HG03565 (cell line): ENCODE data around the gene POU2F1.
"Not testable (repeated sequence)": the region's sequence is repeated elsewhere in the genome, so short reads cannot be mapped to it uniquely, and the experiment has no call there.

ENCODE experiments used
- ATAC-seq: cut with Tn5 transposase; IDR thresholded peaks from one replicate; pipeline ENCODE4 v1.9.1; 2021; ENCODE audit warnings: mild to moderate bottlenecking, moderate library complexity; ENCODE audit not compliant: unreplicated experiment

Gene POU2F1

DNA sequence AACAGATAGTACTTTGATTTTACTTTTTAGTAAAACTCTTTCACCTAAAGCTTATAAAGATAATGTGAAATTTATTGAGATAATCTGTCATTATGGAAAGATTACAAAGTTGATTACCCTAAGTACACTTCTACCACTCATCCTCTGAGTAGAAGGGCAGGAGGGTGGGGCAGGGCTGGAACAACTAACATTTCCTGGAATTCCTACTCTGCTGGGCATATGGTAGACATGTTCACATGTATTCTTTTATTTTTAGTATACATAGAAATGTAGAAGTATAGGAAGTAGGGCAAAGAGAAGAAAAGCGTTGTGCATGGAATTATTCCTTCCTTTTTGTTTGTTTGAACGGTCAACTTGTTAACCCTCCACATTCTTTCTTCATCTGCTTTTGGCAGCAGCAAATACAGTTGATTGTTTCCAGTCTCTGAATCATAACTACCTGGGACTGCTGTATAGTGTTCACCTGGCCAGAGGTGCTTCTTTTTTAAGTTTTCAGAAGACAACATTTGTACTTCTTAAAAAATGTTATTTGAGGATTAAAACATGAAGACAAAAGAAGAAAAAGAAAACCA lies 85.1 kb downstream of the POU2F1 start:
- no peak for ATAC-seq

DNA sequence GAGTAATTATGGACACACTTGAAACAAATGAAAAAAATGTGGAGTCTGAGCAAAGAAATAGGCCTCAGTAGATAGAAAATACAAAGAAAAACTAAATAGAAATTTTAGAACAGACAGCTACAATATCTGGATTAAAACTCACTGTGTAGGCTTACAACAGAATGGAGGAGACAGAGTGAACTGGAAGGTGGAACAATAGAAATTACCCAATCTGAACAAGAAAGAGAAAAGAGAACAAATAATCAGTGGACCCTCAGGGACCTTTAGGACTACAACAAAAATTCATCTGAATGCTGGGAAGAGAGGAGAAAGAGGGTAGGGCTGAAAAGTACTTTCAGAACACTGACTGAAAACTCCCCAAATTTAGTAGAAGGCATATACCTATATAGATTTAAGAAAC lies 90.0 kb downstream of the POU2F1 start:
- ATAC-seq, result no peak

DNA sequence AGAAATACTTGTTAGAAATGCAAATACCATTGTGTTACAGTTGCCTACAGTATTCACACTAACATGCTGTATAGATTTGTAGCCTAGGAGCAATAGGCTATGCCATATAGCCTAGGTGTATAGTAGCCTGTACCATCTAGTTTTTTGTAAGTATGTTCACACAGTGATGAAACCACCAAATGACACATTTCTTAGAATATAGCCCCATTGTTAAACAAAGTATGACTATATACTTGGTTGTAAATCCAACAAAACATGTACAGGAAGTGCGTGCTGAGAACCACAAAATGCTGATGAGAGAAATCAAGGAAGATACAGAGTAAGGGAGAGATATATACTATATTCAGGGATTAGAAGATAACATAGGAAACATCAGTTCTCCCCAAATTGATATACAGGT lies 92.2 kb downstream of the POU2F1 start:
- ATAC-seq, result no peak

DNA sequence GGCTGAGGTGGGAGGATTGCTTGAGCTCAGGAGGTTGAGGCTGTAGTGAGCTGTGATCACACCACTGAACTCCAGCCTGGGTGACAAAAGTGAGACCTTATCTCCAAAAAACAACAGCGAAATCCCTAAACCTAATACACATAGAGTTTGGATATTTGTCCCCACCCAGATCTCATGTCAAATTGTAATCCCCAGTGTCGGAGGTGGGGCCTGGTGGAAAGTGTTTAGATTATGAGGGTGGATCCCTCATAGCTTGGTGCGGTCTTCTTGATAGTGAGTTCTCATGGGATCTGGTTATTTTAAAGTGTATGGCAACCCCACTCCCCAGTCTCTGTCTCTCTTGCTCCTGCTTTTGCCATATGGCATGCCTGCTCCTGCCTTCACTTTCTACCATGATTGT lies 94.0 kb downstream of the POU2F1 start:
- no peak for ATAC-seq

DNA sequence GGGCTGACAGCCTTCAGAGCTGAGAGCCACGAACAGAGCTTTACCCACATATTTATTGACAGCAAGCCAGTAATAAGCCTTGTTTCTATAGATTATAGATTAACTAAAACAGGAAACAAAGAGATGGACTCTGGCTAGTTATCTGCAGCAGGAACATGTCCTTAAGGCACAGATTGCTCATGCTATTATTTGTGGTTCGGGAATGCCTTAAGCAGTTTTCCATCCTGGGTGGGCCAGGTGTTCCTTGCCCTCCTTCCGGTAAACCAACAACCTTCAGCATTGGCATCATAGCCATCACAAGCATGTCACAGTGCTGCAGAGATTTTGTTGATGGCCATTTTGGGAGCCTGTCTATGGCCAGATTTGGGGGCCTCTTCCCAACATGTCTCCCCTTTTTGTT lies 96.8 kb downstream of the POU2F1 start:
- no peak for ATAC-seq

DNA sequence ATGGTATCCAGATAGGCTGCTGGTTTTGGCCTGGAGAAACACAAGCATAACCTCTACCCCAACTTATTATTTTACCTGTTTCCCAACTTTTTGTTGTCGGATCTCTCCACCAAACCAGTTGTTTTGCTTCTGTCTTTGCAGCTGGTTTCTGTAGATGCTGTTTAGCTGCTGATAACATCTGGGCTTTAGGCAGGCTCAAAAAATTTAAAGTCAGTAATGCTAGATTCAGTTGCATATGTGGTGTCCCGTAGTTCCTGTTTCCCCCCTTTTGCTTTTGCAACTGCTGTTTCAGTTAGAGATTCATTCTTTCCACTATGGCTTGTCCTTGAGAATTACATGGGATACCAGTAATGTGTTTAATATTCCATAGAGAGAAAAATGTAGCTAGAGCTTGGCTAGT lies 98.5 kb downstream of the POU2F1 start:
- not testable (repeated sequence) for ATAC-seq

DNA sequence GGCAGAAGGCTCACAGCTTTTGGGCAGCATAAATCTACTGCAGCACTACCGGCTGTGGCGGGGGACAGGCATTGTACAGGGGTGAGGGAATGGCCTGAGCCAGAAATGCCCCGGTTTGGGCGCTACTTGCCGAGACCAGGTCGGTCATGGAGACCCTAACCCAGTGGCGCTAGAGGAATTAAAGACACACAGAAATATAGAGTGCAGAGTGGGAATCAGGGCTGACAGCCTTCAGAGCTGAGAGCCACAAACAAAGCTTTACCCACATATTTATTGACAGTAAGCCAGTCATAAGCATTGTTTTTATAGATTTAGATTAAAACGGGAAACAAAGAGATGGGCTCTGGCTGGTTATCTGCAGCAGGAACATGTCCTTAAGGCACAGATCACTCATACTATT lies 101.8 kb downstream of the POU2F1 start:
- no peak for ATAC-seq

DNA sequence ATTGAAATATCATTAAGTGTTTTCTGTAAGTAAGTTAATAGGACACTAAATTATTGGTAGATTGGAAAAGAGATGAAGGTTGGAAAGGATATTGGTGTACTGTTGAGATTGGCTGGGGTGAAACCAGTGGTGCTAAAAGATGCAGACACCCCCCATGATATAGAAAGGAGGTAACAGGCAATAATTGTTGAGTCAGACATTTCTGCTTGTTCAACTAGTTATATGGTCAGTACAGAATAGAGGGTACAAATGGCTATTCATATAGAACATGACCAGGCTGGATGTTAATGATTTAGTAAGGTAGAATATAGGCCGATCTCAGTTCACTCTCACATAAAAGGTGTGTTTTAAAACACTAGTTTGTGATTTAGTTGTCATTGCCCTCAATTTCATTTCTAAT lies 104.5 kb downstream of the POU2F1 start:
- ATAC-seq, result no peak

DNA sequence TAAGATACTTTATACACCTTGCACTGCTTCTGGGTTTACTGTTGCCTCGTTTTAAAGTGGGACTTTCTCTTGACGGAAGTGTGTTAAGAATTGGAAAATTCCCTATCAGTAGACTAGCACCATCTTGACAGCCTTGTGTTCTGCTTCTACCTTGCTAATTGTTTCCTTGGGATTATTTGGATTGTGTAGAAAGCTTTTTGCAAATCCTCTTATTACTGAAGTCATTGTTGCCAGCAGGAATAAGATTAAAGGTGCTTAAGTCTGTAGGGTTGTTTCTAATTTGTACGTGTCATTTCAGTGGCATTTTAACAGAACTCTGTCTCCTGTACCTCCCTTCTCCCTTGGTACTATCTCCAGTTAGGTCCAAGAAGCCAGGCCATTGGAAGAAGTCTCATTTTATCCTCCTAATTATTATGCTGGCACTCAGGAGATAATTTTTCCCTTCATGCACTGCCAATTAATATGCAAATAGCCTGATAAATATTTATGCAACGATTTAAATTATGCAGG lies 107.7 kb downstream of the POU2F1 start:
- no peak for ATAC-seq

DNA sequence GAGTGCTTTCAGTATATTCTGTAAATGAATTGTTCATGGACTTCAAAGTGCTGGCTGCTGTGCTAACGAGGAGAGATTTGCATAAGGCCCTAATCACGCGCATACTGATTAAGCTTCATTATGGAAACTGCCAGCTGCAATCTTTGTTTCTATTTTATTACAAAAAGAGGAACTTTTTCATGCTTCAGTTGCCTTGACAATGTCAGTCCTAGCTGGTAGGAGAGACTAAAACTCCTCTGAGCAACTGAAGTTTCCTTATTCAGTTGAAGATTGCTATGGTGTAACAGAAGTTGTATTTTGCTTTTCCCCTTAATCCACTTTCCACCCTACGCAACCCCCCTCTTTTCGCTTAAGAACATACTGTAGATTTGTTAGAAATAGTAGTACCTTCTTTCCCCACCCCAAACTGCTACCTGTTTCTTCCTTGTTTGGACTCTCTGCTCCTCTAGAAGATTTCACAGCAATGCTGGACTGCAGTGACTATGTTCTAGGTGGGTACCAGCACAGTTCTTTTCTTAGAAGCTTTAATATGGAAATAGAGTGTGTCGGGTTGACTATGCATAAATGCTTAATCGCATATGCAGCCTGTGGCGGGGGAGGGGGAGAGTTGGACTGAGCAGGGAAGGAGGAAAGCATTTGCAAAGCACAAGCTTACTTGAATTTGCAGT lies 108.3 kb downstream of the POU2F1 start:
- ATAC-seq, result peak; percentile 56

DNA sequence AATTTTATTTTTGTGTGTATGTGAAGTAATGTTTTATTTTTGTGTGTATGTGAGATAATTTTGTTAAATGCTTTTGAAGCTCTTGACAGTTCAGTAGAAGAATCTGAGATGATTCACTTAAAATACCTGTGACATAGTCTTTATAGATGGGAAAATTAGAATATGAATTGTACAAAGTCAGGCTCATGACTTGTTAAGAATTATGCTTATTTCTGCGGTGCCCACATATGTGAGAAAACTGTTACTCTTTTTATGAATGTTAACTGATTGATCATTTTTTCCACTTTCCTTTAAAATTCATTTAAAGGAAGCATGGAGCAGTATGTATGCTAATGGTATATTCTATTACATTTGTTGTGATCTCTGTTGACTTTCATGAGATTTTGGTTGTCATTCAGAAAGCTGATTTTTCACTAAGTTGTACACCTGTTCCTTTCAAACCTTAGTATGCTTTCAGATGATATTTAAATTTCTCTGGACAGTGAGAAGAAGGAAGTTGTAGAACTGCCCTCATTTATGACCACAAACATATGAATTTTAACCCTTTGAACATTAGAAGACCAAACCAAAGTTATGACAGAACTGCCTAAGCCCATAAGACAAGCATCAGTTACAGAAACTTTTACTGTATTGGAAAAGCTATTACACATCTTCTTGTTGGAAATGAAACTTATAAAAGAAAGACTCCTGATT lies 110.1 kb downstream of the POU2F1 start:
- ATAC-seq, result peak; percentile 23

DNA sequence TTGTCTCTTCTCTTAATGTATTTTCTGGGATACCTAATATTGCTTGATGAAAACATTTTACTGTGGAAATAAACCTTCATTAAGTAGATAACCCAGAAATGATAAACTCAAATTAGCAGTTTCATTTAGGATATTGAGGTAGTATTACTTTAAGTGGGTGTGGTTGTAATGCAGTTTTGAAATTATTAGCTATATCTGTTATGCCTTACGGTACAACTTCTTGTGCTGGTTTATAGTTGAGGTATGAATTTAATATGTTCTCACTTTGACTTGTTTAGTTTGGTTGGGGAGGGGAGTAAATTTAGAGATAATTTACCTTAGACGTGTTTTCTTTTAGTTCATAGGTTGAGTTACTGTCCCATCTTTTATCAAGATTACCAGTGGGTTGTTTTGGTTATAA lies 111.0 kb downstream of the POU2F1 start:
- ATAC-seq, result no peak

DNA sequence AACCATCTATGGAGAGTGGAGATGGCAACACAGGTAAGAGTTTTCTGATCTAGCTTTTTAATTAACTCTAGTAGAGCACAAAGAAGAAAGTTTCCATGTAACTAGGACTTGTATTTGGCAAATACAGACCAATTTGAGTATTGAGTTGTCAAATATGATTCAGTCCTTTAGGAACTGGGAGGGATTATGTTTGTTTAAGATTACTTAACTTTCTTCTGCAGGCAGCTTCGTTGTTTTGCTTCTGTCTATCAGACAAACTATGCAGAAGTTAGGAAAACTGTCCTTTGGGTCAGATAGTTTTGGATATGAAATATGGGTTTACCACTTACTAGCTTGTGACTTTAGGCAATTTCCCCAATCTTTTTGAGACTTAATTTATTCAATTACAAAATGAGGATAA lies 111.8 kb downstream of the POU2F1 start:
- ATAC-seq, result no peak

DNA sequence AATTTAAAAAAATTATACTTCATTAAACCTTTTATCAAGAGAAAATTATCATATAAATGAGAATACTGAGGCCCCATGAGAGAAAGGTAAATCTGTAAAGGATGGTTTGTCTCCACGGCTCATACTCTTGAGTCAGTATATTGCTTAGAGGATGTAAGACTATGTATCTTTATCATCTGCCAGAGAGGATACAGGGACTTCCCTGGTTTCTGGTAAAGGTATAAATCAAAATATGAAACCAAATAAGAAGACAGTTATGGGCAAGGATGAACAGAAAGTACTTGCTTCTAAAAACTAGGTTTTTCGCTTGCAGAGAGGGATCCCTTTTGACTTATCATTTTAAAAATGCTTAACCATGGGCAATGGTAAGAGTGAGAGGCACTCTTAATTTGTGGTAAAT lies 112.4 kb downstream of the POU2F1 start:
- no peak for ATAC-seq

DNA sequence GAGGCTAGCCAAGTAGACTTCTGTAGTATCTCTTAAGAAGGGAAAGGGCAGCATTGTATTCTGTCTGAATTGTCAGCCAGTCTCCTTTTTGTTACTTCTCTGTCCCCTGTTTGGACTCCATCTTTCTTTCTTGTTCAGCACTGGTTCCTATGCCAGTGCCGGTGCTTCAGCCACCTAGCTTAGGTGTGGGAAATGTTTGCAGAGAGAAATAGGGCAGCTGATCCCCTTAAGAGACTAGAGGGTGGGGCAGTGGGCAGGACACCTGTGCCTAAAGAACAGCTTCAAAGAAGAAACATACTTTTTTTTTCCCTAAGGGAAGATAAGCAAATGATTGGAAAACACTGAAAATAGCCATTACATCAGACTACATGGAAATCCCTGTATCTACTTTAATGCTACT lies 113.0 kb downstream of the POU2F1 start:
- ATAC-seq, result no peak

DNA sequence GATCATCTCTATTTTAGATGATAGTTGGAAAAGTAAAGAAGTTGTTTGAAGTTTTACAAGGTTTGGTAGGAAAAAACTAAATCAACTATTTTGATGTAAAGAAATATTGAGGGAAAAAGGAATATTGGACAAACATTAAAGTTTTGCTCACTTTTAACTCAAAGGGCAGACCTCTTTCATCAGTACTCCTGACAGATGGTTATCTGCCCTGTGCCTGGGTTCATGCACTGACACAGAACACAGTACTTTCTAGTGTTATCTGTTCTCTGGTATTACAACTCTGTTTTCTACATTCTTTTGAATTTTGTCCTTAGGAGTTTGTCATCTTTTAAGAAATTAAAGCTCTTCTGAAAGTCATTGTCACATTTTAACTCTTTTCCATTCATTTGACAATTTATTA lies 118.7 kb downstream of the POU2F1 start:
- ATAC-seq, result no peak

DNA sequence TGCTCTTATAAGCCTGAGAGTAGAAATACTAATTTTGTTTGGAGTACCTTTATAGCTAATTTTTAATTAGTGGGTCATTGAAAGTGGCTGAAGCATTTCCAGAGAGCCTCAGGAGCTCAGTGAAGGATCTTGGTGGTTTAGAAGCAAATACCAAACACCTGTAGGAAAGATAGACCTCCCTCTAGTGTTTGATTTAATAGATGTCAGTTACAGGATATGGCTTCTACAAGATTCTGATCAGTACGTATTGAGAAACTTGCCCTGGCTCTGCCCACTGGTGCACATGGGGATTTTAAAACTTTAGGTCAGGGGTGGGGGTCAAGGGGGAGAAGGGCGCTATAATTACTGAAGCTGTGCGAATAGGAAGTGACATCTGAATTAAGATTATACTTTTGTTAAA lies 122.2 kb downstream of the POU2F1 start:
- ATAC-seq, result peak; percentile 64

DNA sequence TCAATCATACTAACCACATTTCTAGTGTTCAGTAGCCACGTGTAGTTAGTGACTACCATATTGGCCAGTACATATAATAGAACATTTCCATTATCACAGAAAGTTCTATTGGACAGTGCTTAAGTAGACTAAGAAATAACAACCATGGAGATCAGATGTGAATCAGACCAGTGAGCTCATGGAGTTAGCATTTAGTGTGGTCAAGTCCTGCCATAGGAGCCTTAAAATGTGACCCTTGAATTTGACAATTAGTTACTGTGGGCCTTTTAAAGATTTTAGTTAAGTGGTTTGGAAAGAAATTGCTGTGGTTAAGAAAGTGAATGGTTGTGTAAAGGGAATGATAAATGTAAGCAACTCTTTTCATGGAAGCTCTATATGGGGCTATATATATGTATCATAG lies 123.4 kb downstream of the POU2F1 start:
- ATAC-seq, result no peak

DNA sequence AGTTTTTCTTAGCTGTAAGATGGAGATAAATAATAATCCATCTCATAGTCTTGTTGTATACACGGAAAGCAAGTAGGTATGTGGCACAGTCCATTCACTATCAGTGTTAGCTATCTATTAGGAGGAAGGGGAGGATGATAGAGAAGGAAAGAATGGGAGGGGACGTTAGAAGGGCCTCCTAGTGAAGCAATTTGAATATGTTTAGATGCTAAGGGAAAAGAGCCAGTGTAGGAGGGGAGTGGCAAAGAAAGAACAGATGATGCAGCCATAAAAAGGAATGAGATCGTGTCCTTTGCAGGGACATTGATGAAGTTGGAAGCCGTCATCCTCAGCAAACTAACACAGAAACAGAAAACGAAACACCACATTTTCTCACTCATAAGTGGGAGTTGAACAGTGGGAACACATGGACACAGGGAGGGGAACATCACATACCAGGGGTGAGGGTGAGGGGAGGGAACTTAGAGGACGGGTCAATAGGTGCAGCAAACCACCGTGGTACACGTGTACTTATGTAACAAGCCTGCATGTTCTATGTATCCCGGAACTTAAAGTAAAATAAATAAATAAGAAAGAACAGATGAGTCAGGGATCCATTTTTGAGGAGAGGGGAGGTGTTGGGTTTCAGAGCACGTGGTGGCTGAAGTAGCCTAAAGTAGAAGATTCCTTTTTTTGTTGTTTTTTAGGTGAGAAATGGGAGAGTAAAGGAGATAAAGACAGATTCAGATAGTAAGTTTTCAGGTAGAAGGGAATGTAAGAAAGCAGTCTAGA lies 124.1 kb downstream of the POU2F1 start:
- ATAC-seq, result no peak

DNA sequence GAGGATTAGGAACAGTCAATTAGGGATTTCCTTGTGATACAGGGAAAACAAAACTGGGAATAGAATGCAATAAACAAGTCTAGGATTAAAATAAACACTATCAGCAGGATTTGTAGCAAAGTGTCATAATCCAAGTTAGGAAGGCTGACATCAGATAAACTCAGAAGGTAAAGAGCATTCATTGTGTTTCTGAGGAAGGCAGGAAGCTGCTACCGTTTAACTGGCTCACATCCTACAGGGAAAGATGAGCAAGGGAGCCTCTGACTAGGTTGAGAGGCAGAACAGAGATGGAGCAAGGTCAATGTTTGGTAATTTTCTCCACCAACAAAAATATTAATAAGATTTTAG lies 124.7 kb downstream of the POU2F1 start:
- ATAC-seq, result no peak

DNA sequence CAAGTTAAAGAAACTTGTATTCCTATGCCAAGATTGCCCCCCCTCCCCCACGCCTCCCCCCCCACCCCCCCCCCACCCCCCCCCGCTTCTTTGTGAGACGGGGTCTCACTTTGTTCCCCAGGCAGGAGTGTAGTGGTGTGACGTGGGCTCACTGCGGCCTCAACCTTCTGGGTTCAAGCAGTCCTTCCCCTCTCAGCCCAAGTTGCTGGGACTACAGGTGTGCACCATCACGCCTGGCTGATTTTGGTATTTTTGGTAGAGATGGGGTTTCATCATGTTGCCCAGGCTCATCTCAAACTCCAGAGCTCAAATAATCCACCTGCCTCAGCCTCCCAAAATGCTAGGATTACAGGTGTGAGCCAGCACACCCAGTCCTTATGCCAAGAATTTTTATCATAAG lies 136.6 kb downstream of the POU2F1 start:
- no peak for ATAC-seq

DNA sequence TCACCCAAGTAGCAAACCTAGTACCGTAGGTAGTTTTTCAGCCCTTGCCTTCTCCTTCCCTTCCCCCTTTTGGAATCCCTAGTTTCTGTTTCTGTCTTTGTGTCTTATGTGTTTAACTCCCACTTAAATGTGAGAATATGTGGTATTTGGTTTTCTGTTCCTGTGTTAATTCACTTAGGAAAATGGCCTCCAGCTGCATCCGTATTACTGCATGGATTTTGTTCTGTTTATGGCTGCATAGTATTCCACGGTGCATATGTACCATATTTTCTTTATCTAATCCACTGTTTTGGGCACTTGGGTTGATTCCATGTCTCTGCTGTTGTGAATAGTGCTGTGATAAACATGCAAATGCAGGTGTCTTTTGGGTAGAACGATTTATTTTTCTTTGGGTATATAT lies 138.6 kb downstream of the POU2F1 start:
- no peak for ATAC-seq
